SW480 (cell line): ENCODE measurements around the gene C12orf60.
A peak's percentile ranks its signal among the peaks of the same experiment; 100 is the strongest.
"Not testable (repeated sequence)": the region's sequence is repeated elsewhere in the genome, so short reads cannot be mapped to it uniquely, and the experiment has no call there.

ENCODE experiments used
- DNase-seq: peaks from one replicate; pipeline ENCODE4 v3.0.0-alpha.2; 2016; ENCODE audit warnings: low spot score

The C12orf60 gene, protein sequence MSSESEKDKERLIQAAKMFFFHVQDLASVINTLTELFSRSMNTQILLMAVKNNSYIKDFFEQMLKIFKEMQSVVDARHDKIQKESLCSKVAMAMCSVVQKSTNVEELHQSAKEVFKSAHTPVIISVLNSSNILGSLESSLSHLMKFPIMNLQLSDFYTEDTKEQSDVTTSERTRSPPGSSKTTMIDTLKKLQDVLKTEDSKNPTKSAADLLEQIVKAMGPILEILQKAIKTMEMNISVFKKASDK

DNA sequence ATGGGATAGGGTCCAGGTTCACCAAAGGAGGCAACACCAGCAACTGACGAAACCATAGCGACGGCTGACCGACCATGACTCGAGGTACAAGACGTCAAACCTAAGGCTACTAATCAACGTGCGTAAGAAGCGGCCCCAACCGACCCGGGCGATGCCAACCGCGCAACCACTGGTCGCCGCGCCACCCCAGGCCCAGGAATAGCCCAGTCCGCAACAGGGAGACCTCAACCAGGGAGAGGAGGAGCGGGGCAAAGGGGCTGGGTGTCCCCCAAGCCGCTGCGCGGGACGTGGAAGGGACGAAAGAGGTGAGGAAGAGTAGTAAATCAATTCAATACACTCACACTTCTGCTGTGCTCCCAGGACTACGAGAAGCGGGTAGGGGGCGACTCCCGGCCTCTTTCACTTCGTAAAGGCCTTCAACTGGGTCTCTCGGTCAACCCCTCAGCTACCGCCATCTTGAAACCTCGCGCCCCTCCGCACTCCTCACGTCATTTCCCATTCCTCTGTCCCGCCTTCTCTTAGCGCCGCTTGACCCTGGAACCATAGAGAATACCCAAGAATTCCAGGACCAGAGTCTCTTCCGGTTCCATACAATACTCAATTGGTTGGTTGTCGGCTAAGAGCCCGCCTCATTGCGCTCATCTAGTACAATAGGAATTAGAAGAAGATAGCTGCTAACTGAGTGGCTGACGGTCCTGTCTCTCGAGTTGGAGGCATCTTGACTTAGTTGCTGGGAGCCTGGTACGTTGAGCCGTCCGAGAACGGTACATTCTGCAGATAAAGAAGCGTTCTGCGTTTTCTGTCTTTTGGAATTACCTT is at the start of gene C12orf60, which contains the start of gene WBP11:
TSS of gene C12orf60 (plus strand) at position 660 of the 819 bp plus-strand sequence. CDS start 19,266 bp downstream, outside the sequence.
TSS of gene WBP11 (minus strand) at position 468 of the 819 bp plus-strand sequence. CDS start 2,095 bp downstream, outside the sequence.
- DNase-seq: peak; percentile 100

DNA sequence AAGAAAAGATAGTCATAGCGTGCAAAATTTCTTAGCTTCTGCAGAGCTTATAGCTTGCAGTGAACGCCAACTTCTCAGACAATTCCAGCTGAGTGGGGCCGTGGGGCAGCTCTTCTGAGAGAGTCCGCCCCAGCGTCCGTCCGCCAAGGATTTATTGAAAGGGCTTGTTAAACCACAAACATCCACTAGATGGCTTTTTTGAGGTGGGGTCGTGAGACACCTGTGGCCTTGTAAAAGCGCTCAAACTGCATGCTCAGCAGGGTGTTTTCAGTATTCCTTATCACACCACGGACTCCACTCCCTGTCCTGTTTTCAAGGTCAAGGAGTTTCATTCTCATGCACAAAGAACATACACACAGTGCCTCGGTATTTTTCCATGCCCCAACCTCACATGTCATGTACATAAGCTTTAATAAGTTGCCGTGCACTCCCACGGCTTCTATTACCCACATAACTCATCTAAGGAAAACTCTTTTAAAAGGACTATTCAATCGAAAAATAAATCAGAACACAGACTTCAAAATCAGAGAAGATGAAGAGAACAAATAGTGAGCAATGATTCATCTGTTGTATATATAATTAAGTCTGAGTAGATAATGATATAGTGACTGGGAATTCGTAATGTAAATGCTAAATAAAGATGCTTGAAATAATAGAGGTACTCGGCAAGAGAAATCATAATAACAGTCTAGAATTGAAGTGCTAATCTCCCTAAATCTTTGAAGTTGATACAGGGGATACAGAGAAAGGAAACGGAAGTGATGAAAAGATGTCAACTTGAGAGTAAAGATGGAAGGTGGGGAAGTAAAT is 46.9 kb upstream of the C12orf60 start:
- DNase-seq: no peak

DNA sequence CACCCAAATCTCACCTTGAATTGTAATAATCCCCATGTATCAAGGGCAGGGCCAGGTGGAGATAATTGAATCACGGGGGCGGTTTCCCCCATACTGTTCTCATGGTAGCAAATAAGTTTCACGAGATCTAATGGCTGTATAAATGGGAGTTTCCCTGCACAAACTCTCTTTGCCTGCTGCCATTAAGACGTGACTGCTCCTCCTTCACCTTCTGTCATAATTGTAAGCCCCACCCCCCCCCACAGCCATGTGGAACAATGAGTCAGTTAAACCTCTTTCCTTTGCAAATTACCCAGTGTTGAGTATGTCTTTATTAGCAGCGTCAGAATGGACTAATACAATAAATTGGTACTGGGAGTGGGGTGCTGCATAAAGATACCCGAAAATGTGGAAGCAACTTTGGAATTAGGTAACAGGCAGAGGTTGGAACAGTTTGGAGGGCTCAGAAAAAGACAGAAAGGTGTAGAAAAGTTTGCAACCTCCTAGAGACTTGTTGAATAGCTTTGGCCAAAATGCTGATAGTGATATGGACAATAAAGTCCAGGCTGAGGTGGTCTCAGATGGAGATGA is 43.7 kb upstream of the C12orf60 start:
- not testable (repeated sequence) for DNase-seq

GRCh38 chr12:14765398-14765797 is 38.1 kb upstream of the C12orf60 start:
- no peak for DNase-seq

- DNase-seq: not testable (repeated sequence)
Observed at GRCh38 chr12:14766020-14766419, 37.5 kb upstream of the C12orf60 start.

DNA sequence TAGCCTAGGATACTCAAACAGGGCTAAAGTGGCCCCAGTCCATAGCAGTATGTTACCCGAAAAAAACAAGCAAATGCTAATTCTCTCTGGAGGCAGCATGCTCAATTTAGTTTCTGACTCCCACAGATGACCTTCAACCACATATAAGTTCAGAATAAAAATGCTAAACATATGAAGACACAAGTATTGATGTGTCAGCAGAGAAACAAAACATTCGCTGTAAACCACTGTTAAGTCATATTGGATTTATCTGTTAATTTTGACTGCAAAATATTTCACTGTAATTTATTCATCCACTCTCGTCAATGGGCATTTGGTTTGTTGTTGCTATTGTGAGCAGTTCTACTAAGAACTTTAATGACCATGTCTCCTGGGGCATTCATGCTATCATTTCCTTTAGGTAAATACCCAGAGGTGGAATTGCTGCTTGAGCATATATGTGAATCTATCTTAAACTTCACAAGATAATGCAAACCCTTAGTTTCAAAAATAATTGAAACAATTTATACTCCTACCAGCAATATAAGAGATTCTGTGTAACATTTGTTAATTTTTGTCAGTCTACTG is 36.7 kb upstream of the C12orf60 start:
- DNase-seq: no peak

DNA sequence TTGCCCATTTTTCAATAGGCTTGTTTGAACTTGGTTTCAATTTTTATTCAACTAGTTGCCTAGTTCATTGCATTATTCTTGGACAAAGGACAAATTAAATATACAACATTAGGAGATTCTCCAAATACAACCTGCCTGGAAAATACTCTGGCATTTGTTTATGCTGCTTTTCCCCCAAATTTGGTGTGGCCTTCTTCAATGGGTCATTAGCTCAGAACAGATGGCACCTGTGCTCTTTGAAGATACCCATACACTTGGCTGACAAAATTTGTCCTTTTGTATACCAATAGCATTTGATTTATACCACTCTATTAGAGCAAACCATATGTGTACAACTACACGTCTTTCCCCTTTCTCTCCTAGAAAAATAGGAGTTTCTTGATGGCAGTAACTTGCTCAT is 35.9 kb upstream of the C12orf60 start:
- no peak for DNase-seq

GRCh38 chr12:14768823-14769405 is 34.6 kb upstream of the C12orf60 start:
- DNase-seq: no peak

- DNase-seq: peak; percentile 47
Observed at GRCh38 chr12:14769466-14769968, 34.0 kb upstream of the C12orf60 start.

- DNase-seq: peak; percentile 93
Observed at GRCh38 chr12:14769969-14770495, 33.4 kb upstream of the C12orf60 start.

DNA sequence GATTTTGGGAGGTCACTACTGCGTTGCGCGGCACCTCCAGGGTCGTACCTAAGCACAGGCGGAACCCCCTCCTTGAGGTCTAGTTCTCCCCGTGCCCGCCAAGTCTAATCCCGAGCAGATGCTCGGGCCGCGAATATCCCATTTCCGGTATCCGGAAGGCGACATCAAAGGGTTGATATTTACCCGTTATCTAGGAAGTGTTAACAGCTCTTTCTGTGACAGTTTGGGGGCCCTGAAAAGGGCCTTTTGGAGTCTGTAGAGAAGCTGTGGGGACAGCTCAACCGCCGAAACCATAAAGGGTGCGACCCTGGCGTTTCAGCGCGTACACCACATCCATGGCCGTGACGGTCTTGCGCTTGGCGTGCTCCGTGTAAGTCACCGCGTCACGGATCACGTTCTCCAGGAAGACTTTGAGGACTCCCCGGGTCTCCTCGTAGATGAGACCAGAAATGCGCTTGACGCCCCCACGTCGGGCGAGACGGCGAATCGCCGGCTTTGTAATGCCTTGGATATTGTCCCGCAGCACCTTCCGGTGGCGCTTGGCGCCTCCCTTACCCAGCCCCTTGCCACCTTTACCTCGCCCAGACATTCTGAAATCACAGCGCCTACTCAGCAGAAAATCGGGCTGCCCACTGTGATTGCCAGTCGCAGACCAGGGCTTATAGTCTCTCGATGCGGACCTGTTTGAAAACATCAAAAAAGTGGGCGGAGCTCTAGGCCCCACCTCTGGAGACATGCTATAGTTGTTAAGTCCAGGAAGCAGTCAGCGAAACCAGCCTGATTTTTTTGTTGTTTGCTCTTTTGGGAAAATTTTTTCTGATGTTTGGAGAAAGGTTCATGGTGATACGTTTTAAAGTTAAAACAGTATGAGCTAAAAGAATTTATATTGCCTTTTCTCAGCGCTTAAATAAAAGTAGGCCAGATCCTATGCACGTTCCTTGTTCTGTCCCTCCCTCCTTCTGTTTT is 32.7 kb upstream of the C12orf60 start:
- peak; percentile 96 for DNase-seq

DNA sequence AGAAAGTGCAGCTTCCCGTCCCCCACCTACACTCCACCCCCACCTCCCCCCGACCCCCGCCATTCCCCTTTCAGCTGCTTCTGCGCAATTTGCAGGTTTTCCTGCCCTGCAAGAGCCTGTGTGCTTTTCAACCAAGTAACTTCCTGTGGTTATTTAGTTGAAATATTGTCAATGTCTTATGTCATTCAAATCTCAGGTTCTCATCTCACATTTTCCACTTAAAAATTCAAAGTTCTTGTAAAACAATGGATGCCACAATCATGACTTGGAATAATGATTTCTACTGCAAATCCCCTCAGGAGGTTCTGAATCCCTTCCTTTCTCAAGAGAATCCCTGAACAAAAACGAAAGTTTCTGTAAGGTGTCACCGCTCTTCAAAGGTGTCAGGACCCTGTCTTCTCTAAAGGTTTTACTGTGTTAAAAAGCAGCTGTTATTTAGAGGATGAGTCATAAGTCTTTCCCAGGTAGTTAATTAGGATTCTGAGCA is 31.8 kb upstream of the C12orf60 start:
- peak; percentile 33 for DNase-seq

- DNase-seq: no peak
Observed at GRCh38 chr12:14772946-14773345, 30.5 kb upstream of the C12orf60 start.

DNA sequence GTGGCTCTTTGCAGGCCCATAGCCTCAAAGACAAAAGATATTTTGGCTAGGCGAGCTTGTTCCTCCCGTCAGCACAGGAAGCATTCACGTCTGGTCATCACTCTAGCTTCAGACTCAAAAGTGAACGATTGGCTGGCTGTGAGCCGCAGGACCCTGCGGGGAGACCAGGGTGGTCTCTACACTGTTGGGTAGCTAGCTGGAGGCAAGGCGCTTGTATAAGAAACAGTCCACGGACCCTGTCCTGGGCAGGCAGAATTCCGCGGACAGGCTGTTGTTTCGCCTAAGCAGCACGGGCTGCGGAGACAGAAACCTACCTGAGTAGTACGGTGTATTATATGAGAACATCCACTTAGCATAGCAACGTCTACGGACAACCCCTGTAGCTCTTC is 29.8 kb upstream of the C12orf60 start:
- DNase-seq: no peak

GRCh38 chr12:14774074-14774905 is 29.2 kb upstream of the C12orf60 start:
- peak; percentile 98 for DNase-seq

DNA sequence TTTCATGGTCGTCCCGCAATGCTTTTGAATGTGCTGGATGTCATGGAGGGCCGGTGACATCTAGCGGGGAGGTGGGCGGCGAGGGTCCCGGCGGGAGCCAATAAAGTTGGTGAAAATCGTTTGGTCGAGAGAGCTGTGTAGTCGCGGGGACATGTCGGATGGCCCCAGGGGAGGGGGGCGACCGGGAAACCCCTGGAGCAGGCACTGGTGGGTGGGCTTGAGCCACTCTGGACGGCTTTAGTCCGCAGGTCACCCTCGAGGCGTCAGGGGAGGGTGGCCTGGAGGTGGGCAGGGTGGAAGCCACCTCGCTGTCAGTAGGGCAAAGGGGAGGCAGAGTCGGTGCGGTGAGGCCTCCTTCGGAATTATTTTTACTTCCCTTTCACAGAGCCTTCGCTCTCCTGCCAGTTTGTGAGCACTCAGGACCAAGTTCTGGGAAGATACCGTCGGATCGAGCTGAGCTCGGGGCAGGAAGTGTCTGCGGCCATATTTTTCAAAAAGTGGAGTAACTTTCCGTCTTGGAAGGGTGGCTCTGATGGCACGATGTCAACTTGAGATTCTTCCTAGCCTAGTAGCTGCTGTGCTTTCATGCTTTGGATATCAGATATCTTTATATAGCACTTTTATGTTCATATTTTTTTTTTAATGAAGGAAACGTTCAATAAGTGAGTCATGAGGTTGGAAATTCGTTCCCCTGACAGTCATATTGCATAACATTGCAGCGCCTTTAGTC is 28.4 kb upstream of the C12orf60 start:
- DNase-seq: peak; percentile 60

GRCh38 chr12:14775636-14775980 is 27.9 kb upstream of the C12orf60 start:
- DNase-seq: peak; percentile 42
